Lower lobe of right lung (tissue), 2 donors: ENCODE measurements around the gene KLC4. TPM values are rescaled to one million over a fixed set of nuclear protein-coding genes. Genes with fewer than 3 reads are reported as not detected.
"Not testable (repeated sequence)": the region's sequence is repeated elsewhere in the genome, so short reads cannot be mapped to it uniquely, and the experiment has no call there.

Experiments
- ATAC-seq, 2 donors: fragments of 200-7000 bp; cut with Tn5 transposase; one replicate each; pipeline ENCODE4 v1.9.1; 2020 to 2022; ENCODE audit warnings: mild to moderate bottlenecking in 2 of 2, moderate library complexity in 2 of 2
- DNase-seq: peaks from one replicate; pipeline ENCODE4 v3.0.0-alpha.2; 2020
- H3K27ac ChIP-seq: fragments of 200-600 bp; one replicate; pipeline ENCODE4 v1.8.0; 2022
- H3K27me3 ChIP-seq: fragments of 200-600 bp; one replicate; pipeline ENCODE4 v1.8.0; 2022; ENCODE audit warnings: low read depth
- H3K36me3 ChIP-seq: fragments of 200-600 bp; one replicate; pipeline ENCODE4 v1.8.0; 2022; ENCODE audit warnings: mild to moderate bottlenecking
- H3K4me1 ChIP-seq: fragments of 200-600 bp; one replicate; pipeline ENCODE4 v1.8.0; 2022
- H3K4me3 ChIP-seq: fragments of 200-600 bp; one replicate; pipeline ENCODE4 v1.8.0; 2022; ENCODE audit warnings: mild to moderate bottlenecking
- H3K9me3 ChIP-seq: fragments of 200-600 bp; one replicate; pipeline ENCODE4 v1.8.0; 2022
- intact Hi-C: fragments of 100-400 bp; cut with DNase I; formaldehyde crosslinking; loops from one replicate; pipeline ENCODE4 v1.11.0; 2022
- total RNA-seq: library from RNA; stranded (reverse); fragmentation: NEBNext Ultra II Directional; extraction: Animal tissue kit (Norgen Biotek cat#: 25700); gene quantifications from one replicate; pipeline ENCODE4 v1.2.1, GENCODE V29; 2021
- TF ChIP-seq, protein P1 (sequence below): fragments of 200-600 bp; IDR thresholded peaks from one replicate; pipeline ENCODE4 v1.8.0; 2022; ENCODE audit warnings: antibody characterized with exemption, mild to moderate bottlenecking
- donor health status: DM: no; HTN: yes; CAD: no; lungs with severe emphysema.

Gene KLC4
- total RNA-seq, 1 donor from 2014 or later, result 45.2 TPM

DNA sequence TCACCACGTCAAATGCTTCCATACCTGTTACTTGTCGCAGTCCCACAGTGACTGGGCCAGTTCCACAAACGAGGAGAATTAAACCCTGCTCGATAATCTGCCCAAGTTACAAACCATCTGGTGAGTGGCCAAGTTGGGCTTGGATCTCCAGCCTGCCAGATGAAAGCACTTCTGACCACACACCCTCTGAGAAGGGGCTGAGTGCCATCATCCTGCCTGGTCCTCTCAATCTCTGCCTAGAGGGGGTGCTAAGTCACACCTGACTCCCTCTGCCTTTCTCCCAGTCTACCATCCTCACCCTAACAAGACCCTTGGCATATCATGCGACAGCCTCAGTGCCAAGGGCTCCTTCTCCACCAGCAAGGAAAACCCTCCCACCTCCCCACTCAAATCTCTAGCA lies 22.2 kb upstream of the KLC4 start:
- Histone ChIP-seq H3K4me1 (no peaks in the 10 kb centered on the region), H3K36me3 (peaks cover 83% of the 10 kb centered on the region), H3K4me3 (no peak overlapping the region), H3K27ac (no peak overlapping the region), H3K9me3 (no peaks in the 10 kb centered on the region), H3K27me3 (no peaks in the 10 kb centered on the region)
- intact Hi-C loops, result no loop called here
- no peak for DNase-seq
- TF ChIP-seq, protein P1, sequence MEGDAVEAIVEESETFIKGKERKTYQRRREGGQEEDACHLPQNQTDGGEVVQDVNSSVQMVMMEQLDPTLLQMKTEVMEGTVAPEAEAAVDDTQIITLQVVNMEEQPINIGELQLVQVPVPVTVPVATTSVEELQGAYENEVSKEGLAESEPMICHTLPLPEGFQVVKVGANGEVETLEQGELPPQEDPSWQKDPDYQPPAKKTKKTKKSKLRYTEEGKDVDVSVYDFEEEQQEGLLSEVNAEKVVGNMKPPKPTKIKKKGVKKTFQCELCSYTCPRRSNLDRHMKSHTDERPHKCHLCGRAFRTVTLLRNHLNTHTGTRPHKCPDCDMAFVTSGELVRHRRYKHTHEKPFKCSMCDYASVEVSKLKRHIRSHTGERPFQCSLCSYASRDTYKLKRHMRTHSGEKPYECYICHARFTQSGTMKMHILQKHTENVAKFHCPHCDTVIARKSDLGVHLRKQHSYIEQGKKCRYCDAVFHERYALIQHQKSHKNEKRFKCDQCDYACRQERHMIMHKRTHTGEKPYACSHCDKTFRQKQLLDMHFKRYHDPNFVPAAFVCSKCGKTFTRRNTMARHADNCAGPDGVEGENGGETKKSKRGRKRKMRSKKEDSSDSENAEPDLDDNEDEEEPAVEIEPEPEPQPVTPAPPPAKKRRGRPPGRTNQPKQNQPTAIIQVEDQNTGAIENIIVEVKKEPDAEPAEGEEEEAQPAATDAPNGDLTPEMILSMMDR, result no peak
- no peak for ATAC-seq

DNA sequence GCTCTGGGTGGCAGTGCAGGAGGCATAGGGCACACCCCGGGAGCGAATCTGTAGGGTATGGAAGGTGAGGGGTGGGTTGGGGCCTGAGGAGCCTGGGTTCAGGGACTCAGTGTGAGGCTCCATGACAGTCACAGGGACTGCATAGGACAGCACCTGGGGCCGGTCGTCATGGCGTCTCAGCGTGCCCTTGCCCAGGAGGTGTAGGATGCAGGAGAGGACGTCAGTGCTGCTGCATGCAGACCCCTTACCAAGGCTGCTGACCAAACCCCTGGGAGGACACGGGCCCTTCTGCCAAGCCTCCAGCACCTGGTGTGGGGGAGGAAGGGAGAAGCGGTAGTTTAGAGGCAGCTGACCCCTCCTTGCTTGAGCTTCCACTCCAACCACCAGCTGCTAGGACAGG lies 21.7 kb upstream of the KLC4 start:
- intact Hi-C loops, result no loop called here
- no peaks in the 10 kb centered on the region for H3K9me3 ChIP-seq
- no peak overlapping the region for H3K27ac ChIP-seq
- ATAC-seq (no peak), DNase-seq (no peak)
- H3K36me3 ChIP-seq, result peaks cover 83% of the 10 kb centered on the region
- H3K4me1 ChIP-seq, result no peaks in the 10 kb centered on the region
- no peak overlapping the region for H3K4me3 ChIP-seq
- no peaks in the 10 kb centered on the region for H3K27me3 ChIP-seq
- TF ChIP-seq, protein P1, result no peak

- H3K4me3 ChIP-seq, result no peak overlapping the region
- intact Hi-C loops, result no loop called here
- no peak for DNase-seq
Measured at GRCh38 chr6:43038727-43039126, 20.7 kb upstream of the KLC4 start.

GRCh38 chr6:43040542-43041257 lies 18.7 kb upstream of the KLC4 start:
- DNase-seq (no peak), ATAC-seq (no peak)
- intact Hi-C loops, result no loop called here
- H3K36me3 ChIP-seq, result peaks cover 84% of the 10 kb centered on the region
- H3K27me3 ChIP-seq, result no peaks in the 10 kb centered on the region
- H3K9me3 ChIP-seq, result no peaks in the 10 kb centered on the region
- no peak overlapping the region for H3K27ac ChIP-seq
- no peaks in the 10 kb centered on the region for H3K4me1 ChIP-seq
- no peak overlapping the region for H3K4me3 ChIP-seq
- TF ChIP-seq, protein P1, result no peak

More at GRCh38 chr6:43038727-43039126, 20.7 kb upstream of the KLC4 start:
- Histone ChIP-seq H3K27me3 (no peaks in the 10 kb centered on the region), H3K36me3 (peaks cover 84% of the 10 kb centered on the region), H3K27ac (no peak overlapping the region), H3K9me3 (no peaks in the 10 kb centered on the region), H3K4me1 (no peaks in the 10 kb centered on the region)
- no peak for ATAC-seq
- TF ChIP-seq, protein P1, result no peak

- H3K27me3 ChIP-seq, H3K9me3 ChIP-seq, DNase-seq, intact Hi-C loops, H3K27ac ChIP-seq, ATAC-seq, H3K4me1 ChIP-seq, H3K4me3 ChIP-seq: not testable (repeated sequence)
- peaks cover 86% of the 10 kb centered on the region for H3K36me3 ChIP-seq
Measured at GRCh38 chr6:43041475-43041874, 18.0 kb upstream of the KLC4 start.

- H3K27ac ChIP-seq, result no peak overlapping the region
- H3K27me3 ChIP-seq, result no peaks in the 10 kb centered on the region
- H3K36me3 ChIP-seq, result peaks cover 86% of the 10 kb centered on the region
- intact Hi-C loops, result no loop called here
- ATAC-seq (no peak), DNase-seq (no peak)
- no peaks in the 10 kb centered on the region for H3K4me1 ChIP-seq
- no peak overlapping the region for H3K4me3 ChIP-seq
- TF ChIP-seq, protein P1, result no peak
- no peaks in the 10 kb centered on the region for H3K9me3 ChIP-seq
Measured at GRCh38 chr6:43043310-43043709, 16.1 kb upstream of the KLC4 start.
